HCT116 (cell line): ENCODE data around the gene TATDN2. TPM values are rescaled to one million over a fixed set of nuclear protein-coding genes. Genes with fewer than 3 reads are reported as not detected.

Experiments
- ATAC-seq: fragments of 200-7000 bp; cut with Tn5 transposase; 2 replicates; pipeline ENCODE4 v1.9.1; 2020; ENCODE audit warnings: mild to moderate bottlenecking, moderate library complexity
- BruUV-seq: library from RNA; stranded (reverse); fragments of 400-500 nt; replicated peaks from 2 replicates; lab custom pipeline; 2021; lab: Mats Ljungman, UMichigan
- CTCF ChIA-PET: fragments of 300-600 bp; sonication (Branson Sonifier 250); formaldehyde crosslinking; loops from one replicate; lab custom pipeline; 2021; ENCODE audit warnings: antibody characterized with exemption; lab: Charles Lee
- POLR2A ChIA-PET: fragments of 300-600, 350-600 bp; sonication (Branson Sonifier 250); formaldehyde crosslinking; loops from one replicate; lab custom pipeline; 2021; ENCODE audit warnings: antibody characterized with exemption; lab: Charles Lee
- RAD21 ChIA-PET, 2 experiments: fragments of 300-600 bp; sonication (Branson Sonifier 250); formaldehyde crosslinking; loops; one replicate each; lab custom pipeline; 2023; ENCODE audit warnings: low total read pairs in 2 of 2; ENCODE audit not compliant: uncharacterized antibody in 2 of 2, unreplicated experiment in 2 of 2, low non-redundant PET in 1 of 2; lab: Charles Lee
- DNase-seq: peaks from one replicate; pipeline ENCODE4 v3.0.0-alpha.2; 2010; ENCODE audit warnings: low read depth, low spot score
- H2AFZ ChIP-seq: fragments of 200-600 bp; shearing (Covaris generic), sonication (generic); 2 replicates; pipeline ENCODE4 v1.6.1; 2017; ENCODE audit warnings: low read depth, mixed run types, mixed read lengths, antibody characterized with exemption, low read length; ENCODE audit not compliant: poor library complexity, severe bottlenecking
- H3K27ac ChIP-seq: 2 replicates; pipeline ENCODE4 v1.5.1; 2012; ENCODE audit warnings: low read depth, low read length
- H3K27me3 ChIP-seq: fragments of 200-600 bp; sonication (generic); 2 replicates; pipeline ENCODE4 v1.6.1; 2016; ENCODE audit warnings: mixed run types, low read length, mixed read lengths; ENCODE audit not compliant: insufficient read depth
- H3K36me3 ChIP-seq, 2 experiments: fragments of 200-500 bp in 1 of 2; fragments of 200-600 bp in 1 of 2; sonication (Bioruptor generic) in 1 of 2; sonication (generic) in 1 of 2; 2 replicates each; pipeline versions ENCODE4 v1.5.1 to v1.6.1; 2014 to 2016; ENCODE audit warnings: low read length in 2 of 2, inconsistent platforms in 1 of 2, mixed read lengths in 1 of 2, mixed run types in 1 of 2; ENCODE audit not compliant: insufficient read depth in 2 of 2, control insufficient read depth in 1 of 2
- H3K4me1 ChIP-seq, 2 experiments: fragments of 200-600 bp in 1 of 2; sonication (generic) in 1 of 2; 2 replicates each; pipeline versions ENCODE4 v1.5.1 to v1.6.1; 2012 to 2017; ENCODE audit warnings: low read length in 2 of 2, inconsistent platforms in 1 of 2, mild to moderate bottlenecking in 1 of 2, mixed read lengths in 1 of 2, mixed run types in 1 of 2, moderate library complexity in 1 of 2; ENCODE audit not compliant: insufficient read depth in 2 of 2, control insufficient read depth in 1 of 2
- H3K4me2 ChIP-seq: fragments of 200-600 bp; sonication (generic); 2 replicates; pipeline ENCODE4 v1.6.1; 2017; ENCODE audit warnings: mixed run types, low read length, mixed read lengths
- H3K4me3 ChIP-seq, 2 experiments: fragments of 200-600 bp in 1 of 2; sonication (generic) in 1 of 2; replicated peaks in 1 of 2; 2 replicates each; pipeline ENCODE4 v1.5.1; 2011 to 2016; ENCODE audit warnings: low read length in 2 of 2, control low read depth in 1 of 2, low read depth in 1 of 2, mild to moderate bottlenecking in 1 of 2, mixed read lengths in 1 of 2, mixed run types in 1 of 2
- H3K79me2 ChIP-seq: fragments of 200-600 bp; sonication (generic); 2 replicates; pipeline ENCODE4 v1.6.1; 2017; ENCODE audit warnings: mild to moderate bottlenecking, mixed run types, low read length, moderate library complexity, mixed read lengths; ENCODE audit not compliant: insufficient read depth
- H3K9ac ChIP-seq: fragments of 200-600 bp; sonication (generic); 2 replicates; pipeline ENCODE4 v1.6.1; 2016; ENCODE audit warnings: low read length, mixed read lengths
- H3K9me2 ChIP-seq: fragments of 200-600 bp; sonication (generic), shearing (Covaris generic); 2 replicates; pipeline ENCODE4 v1.6.1; 2017; ENCODE audit warnings: mixed run types, mild to moderate bottlenecking, moderate library complexity; ENCODE audit not compliant: insufficient read depth
- H3K9me3 ChIP-seq, 2 experiments: fragments of 200-500 bp in 1 of 2; fragments of 200-600 bp in 1 of 2; sonication (Bioruptor generic) in 1 of 2; sonication (generic) in 1 of 2; 2 replicates each; pipeline ENCODE4 v1.6.1; 2014 to 2017; ENCODE audit warnings: low read length in 2 of 2, mixed read lengths in 2 of 2, inconsistent platforms in 1 of 2, low read depth in 1 of 2, mild to moderate bottlenecking in 1 of 2, mixed run types in 1 of 2, moderate library complexity in 1 of 2; ENCODE audit not compliant: control insufficient read depth in 1 of 2, insufficient read depth in 1 of 2
- H4K20me1 ChIP-seq: fragments of 200-600 bp; sonication (generic), shearing (Covaris generic); 2 replicates; pipeline ENCODE4 v1.6.1; 2017; ENCODE audit warnings: mixed run types, mild to moderate bottlenecking, moderate library complexity; ENCODE audit not compliant: insufficient read depth
- CBX3 ChIP-seq: IDR thresholded peaks from 2 replicates; pipeline ENCODE4 v1.6.1; 2012; ENCODE audit warnings: low read depth
- CEBPB ChIP-seq: IDR thresholded peaks from 2 replicates; pipeline ENCODE4 v1.6.1; 2012; ENCODE audit warnings: low read depth
- EGR1 ChIP-seq: IDR thresholded peaks from 2 replicates; pipeline ENCODE4 v1.6.1; 2012; ENCODE audit warnings: low read depth
- ELF1 ChIP-seq: IDR thresholded peaks from 2 replicates; pipeline ENCODE4 v1.6.1; 2012; ENCODE audit warnings: low read depth, borderline replicate concordance
- EZH2 ChIP-seq: fragments of 200-600 bp; sonication (generic); IDR thresholded peaks from 2 replicates; pipeline ENCODE4 v1.6.1; 2017; ENCODE audit warnings: antibody characterized with exemption, mixed run types
- FOSL1 ChIP-seq: IDR thresholded peaks from 2 replicates; pipeline ENCODE4 v1.6.1; 2012; ENCODE audit warnings: low read depth
- JUND ChIP-seq: IDR thresholded peaks from 2 replicates; pipeline ENCODE4 v1.6.1; 2012
- POLR2A ChIP-seq: IDR thresholded peaks from 2 replicates; pipeline ENCODE4 v1.7.0; 2011; ENCODE audit warnings: borderline replicate concordance; ENCODE audit not compliant: insufficient read depth, insufficient read length; ENCODE audit errors: extremely low read depth
- POLR2AphosphoS5 ChIP-seq: IDR thresholded peaks from 2 replicates; pipeline ENCODE4 v1.6.1; 2011; ENCODE audit warnings: mild to moderate bottlenecking, low read depth, low read length, moderate library complexity
- RAD21 ChIP-seq: IDR thresholded peaks from 2 replicates; pipeline ENCODE4 v1.6.1; 2012; ENCODE audit warnings: low read depth, mild to moderate bottlenecking
- SIN3A ChIP-seq: IDR thresholded peaks from 2 replicates; pipeline ENCODE4 v1.6.1; 2012; ENCODE audit warnings: low read depth
- SP1 ChIP-seq: IDR thresholded peaks from 2 replicates; pipeline ENCODE4 v1.6.1; 2012; ENCODE audit warnings: low read depth
- SRF ChIP-seq: IDR thresholded peaks from 2 replicates; pipeline ENCODE4 v1.6.1; 2012; ENCODE audit warnings: low read depth
- YY1 ChIP-seq: IDR thresholded peaks from 2 replicates; pipeline ENCODE4 v1.6.1; 2011; ENCODE audit warnings: low read length, low read depth, moderate library complexity, mild to moderate bottlenecking; ENCODE audit not compliant: insufficient replicate concordance; ENCODE audit errors: extremely low read depth
- ZFX ChIP-seq: fragments of 450-650 bp; IDR thresholded peaks from 2 replicates; pipeline ENCODE4 v1.6.1; 2017
- intact Hi-C: fragments of 100-400 bp; cut with micrococcal nuclease; formaldehyde crosslinking; loops from 2 replicates; pipeline ENCODE4 v1.10.0; 2022
- total RNA-seq: library from RNA; stranded (reverse); gene quantifications from one replicate; pipeline ENCODE4 v1.2.1, GENCODE V29; 2021; ENCODE audit not compliant: unreplicated experiment
- TF ChIP-seq, protein P1 (sequence below), 3 experiments: fragments of 200-600 bp in 1 of 3; sonication (generic) in 1 of 3; IDR thresholded peaks in 2 of 3; conservative IDR thresholded peaks in 1 of 3; 2 replicates each; pipeline ENCODE4 v1.5.1; 2012 to 2017; ENCODE audit warnings: low read depth in 2 of 3, low read length in 2 of 3, antibody characterized with exemption in 1 of 3, borderline replicate concordance in 1 of 3, control low read depth in 1 of 3, mild to moderate bottlenecking in 1 of 3, mixed read lengths in 1 of 3, mixed run types in 1 of 3, moderate library complexity in 1 of 3; ENCODE audit not compliant: insufficient read depth in 1 of 3
- TF ChIP-seq, protein P2 (sequence below): IDR thresholded peaks from 2 replicates; pipeline ENCODE4 v1.6.1; 2012; ENCODE audit warnings: low read depth
- TF ChIP-seq, protein P3 (sequence below): IDR thresholded peaks from 2 replicates; pipeline ENCODE4 v1.6.1; 2011; ENCODE audit warnings: mild to moderate bottlenecking, low read length, moderate library complexity; ENCODE audit not compliant: insufficient replicate concordance; ENCODE audit errors: extremely low read depth
- TF ChIP-seq, protein P4 (sequence below): IDR thresholded peaks from 2 replicates; pipeline ENCODE4 v1.6.1; 2012
- TF ChIP-seq, protein P5 (sequence below): IDR thresholded peaks from 2 replicates; pipeline ENCODE4 v1.6.1; 2012

The TATDN2 gene
- total RNA-seq, 1 experiment from 2014 or later, result 26.8 TPM

DNA sequence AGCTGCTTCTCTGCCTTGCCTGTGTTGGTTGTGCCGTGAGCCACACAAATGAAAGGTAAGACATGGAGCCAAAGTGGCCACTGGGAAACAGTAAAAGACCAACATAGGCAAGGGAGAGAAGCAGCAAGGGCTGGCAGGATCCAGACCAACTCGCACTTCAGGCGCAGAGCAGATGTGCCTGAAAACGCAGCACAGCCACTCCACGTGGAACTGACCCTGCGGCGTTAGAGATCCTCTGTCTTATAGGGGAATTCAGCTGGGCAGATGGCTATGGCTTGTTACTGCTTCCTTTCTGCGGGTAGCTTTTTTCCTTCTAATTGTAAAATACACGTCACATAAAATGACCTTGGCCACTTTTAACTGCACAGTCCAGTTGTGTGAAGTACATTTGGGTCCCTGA, 54.8 kb downstream of the TATDN2 start:
- Histone ChIP-seq H3K4me1 (no peaks in the 10 kb centered on the region), H2AFZ (no peak overlapping the region), H3K4me3 (no peak overlapping the region), H3K9me2 (no peaks in the 10 kb centered on the region), H3K9ac (no peak overlapping the region), H3K27ac (no peak overlapping the region), H3K27me3 (no peaks in the 10 kb centered on the region), H3K9me3 (no peaks in the 10 kb centered on the region), H4K20me1 (no peaks in the 10 kb centered on the region), H3K4me2 (no peak overlapping the region)
- intact Hi-C loops, result no loop called here
- ChIA-PET RAD21 (no interaction called here), CTCF (no interaction called here)
- DNase-seq, result no peak
- BruUV-seq, result no TSS peak
- ATAC-seq, result no peak
- TF ChIP-seq, protein P1, sequence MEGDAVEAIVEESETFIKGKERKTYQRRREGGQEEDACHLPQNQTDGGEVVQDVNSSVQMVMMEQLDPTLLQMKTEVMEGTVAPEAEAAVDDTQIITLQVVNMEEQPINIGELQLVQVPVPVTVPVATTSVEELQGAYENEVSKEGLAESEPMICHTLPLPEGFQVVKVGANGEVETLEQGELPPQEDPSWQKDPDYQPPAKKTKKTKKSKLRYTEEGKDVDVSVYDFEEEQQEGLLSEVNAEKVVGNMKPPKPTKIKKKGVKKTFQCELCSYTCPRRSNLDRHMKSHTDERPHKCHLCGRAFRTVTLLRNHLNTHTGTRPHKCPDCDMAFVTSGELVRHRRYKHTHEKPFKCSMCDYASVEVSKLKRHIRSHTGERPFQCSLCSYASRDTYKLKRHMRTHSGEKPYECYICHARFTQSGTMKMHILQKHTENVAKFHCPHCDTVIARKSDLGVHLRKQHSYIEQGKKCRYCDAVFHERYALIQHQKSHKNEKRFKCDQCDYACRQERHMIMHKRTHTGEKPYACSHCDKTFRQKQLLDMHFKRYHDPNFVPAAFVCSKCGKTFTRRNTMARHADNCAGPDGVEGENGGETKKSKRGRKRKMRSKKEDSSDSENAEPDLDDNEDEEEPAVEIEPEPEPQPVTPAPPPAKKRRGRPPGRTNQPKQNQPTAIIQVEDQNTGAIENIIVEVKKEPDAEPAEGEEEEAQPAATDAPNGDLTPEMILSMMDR (IDR thresholded peaks at IDR 0.05 in 2 of 3, conservative IDR thresholded peaks at IDR 0.05 in 1 of 3; ENCODE audit: borderline replicate concordance in 1 of 3, insufficient read depth in 1 of 3, low read depth in 2 of 3, low read length in 2 of 3), result no peak
- TF ChIP-seq, protein P2, sequence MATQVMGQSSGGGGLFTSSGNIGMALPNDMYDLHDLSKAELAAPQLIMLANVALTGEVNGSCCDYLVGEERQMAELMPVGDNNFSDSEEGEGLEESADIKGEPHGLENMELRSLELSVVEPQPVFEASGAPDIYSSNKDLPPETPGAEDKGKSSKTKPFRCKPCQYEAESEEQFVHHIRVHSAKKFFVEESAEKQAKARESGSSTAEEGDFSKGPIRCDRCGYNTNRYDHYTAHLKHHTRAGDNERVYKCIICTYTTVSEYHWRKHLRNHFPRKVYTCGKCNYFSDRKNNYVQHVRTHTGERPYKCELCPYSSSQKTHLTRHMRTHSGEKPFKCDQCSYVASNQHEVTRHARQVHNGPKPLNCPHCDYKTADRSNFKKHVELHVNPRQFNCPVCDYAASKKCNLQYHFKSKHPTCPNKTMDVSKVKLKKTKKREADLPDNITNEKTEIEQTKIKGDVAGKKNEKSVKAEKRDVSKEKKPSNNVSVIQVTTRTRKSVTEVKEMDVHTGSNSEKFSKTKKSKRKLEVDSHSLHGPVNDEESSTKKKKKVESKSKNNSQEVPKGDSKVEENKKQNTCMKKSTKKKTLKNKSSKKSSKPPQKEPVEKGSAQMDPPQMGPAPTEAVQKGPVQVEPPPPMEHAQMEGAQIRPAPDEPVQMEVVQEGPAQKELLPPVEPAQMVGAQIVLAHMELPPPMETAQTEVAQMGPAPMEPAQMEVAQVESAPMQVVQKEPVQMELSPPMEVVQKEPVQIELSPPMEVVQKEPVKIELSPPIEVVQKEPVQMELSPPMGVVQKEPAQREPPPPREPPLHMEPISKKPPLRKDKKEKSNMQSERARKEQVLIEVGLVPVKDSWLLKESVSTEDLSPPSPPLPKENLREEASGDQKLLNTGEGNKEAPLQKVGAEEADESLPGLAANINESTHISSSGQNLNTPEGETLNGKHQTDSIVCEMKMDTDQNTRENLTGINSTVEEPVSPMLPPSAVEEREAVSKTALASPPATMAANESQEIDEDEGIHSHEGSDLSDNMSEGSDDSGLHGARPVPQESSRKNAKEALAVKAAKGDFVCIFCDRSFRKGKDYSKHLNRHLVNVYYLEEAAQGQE, result no peak
- TF ChIP-seq, protein P3, sequence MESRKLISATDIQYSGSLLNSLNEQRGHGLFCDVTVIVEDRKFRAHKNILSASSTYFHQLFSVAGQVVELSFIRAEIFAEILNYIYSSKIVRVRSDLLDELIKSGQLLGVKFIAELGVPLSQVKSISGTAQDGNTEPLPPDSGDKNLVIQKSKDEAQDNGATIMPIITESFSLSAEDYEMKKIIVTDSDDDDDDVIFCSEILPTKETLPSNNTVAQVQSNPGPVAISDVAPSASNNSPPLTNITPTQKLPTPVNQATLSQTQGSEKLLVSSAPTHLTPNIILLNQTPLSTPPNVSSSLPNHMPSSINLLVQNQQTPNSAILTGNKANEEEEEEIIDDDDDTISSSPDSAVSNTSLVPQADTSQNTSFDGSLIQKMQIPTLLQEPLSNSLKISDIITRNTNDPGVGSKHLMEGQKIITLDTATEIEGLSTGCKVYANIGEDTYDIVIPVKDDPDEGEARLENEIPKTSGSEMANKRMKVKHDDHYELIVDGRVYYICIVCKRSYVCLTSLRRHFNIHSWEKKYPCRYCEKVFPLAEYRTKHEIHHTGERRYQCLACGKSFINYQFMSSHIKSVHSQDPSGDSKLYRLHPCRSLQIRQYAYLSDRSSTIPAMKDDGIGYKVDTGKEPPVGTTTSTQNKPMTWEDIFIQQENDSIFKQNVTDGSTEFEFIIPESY, result no peak
- TF ChIP-seq JUND, result no peak
- no peak for TF ChIP-seq POLR2AphosphoS5
- TF ChIP-seq YY1, result no peak
- TF ChIP-seq, protein P4, sequence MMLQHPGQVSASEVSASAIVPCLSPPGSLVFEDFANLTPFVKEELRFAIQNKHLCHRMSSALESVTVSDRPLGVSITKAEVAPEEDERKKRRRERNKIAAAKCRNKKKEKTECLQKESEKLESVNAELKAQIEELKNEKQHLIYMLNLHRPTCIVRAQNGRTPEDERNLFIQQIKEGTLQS, result no peak
- no peak for TF ChIP-seq CEBPB
- no peak for TF ChIP-seq CBX3
- no peak for TF ChIP-seq SP1
- TF ChIP-seq ZFX, result no peak
- TF ChIP-seq, protein P5, sequence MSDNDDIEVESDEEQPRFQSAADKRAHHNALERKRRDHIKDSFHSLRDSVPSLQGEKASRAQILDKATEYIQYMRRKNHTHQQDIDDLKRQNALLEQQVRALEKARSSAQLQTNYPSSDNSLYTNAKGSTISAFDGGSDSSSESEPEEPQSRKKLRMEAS, result no peak
- TF ChIP-seq ELF1, result no peak
- TF ChIP-seq EGR1, result no peak
- TF ChIP-seq SIN3A, result no peak
- TF ChIP-seq EZH2, result no peak
- TF ChIP-seq RAD21, result no peak
- TF ChIP-seq SRF, result no peak
- TF ChIP-seq POLR2A, result no peak
- no peak for TF ChIP-seq FOSL1
- TF ChIP-seq, all 23 proteins: peak for 0
- peaks cover 40 to 50% of the 10 kb centered on the region in 2 experiments for H3K36me3 ChIP-seq
- no peaks in the 10 kb centered on the region for H3K79me2 ChIP-seq
- POLR2A ChIA-PET, result no interaction called here
